ENCODE results near the gene PPM1H.

DNA sequence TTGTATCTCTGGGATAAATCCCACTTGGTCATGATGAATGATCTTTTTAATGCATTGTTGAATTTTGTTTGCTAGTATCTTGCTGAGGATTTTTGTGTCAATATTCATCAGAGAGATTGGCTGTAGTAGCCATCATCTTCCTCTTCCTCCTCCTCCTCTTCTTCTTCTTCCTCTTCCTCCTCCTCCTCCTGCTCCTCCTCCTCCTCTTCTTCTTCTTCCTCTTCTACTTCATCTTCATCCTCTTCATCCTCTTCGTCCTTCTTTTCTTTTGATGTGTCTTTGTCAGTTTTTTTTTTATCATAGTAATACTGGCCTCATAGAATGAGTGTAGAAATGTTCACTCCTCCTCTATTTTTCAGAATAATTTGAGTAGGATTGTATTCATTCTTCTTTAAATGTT is 15.4 kb upstream of the PPM1H start:
- TF ChIP-seq, protein P1, sequence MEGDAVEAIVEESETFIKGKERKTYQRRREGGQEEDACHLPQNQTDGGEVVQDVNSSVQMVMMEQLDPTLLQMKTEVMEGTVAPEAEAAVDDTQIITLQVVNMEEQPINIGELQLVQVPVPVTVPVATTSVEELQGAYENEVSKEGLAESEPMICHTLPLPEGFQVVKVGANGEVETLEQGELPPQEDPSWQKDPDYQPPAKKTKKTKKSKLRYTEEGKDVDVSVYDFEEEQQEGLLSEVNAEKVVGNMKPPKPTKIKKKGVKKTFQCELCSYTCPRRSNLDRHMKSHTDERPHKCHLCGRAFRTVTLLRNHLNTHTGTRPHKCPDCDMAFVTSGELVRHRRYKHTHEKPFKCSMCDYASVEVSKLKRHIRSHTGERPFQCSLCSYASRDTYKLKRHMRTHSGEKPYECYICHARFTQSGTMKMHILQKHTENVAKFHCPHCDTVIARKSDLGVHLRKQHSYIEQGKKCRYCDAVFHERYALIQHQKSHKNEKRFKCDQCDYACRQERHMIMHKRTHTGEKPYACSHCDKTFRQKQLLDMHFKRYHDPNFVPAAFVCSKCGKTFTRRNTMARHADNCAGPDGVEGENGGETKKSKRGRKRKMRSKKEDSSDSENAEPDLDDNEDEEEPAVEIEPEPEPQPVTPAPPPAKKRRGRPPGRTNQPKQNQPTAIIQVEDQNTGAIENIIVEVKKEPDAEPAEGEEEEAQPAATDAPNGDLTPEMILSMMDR (conservative IDR thresholded peaks at IDR 0.05; ENCODE audit: low read depth, low read length): no peak
- TF ChIP-seq EZH2 (IDR thresholded peaks at IDR 0.05; ENCODE audit: borderline replicate concordance, low read depth, low read length, poor library complexity, severe bottlenecking): no peak

Measured in A673 (cell line).